CD4-positive, alpha-beta T cell treated with Interleukin-17A for 1 hour (primary cell): ENCODE measurements around the gene LRRC36.
A peak's percentile ranks its signal among the peaks of the same experiment; 100 is the strongest.

Source experiments
- DNase-seq: peaks from one replicate; pipeline ENCODE4 v3.0.0-alpha.2; 2020

Gene LRRC36

GRCh38 chr16:67326472-67327309 is at the start of gene LRRC36, which contains the start of gene KCTD19:
Gene LRRC36, plus strand, starts transcription at chr16:67326815. Its CDS starts 48 bp downstream, at chr16:67326863.
Gene KCTD19, minus strand, starts transcription at chr16:67326741. Its CDS starts 34 bp downstream, at chr16:67326707.
- peak; percentile 65 for DNase-seq

- no peak for DNase-seq
Measured at GRCh38 chr16:67277294-67277998, 49.2 kb upstream of the LRRC36 start.

GRCh38 chr16:67277999-67278772 is 48.4 kb upstream of the LRRC36 start:
- DNase-seq, result no peak

GRCh38 chr16:67278773-67279295 is 47.8 kb upstream of the LRRC36 start:
- DNase-seq, result peak; percentile 46

- DNase-seq, result peak; percentile 85
Measured at GRCh38 chr16:67279296-67280089, 47.1 kb upstream of the LRRC36 start, which contains the start of gene PLEKHG4. Gene PLEKHG4, plus strand, starts transcription at chr16:67279532. Its CDS starts 513 bp downstream, at chr16:67280045.

- no peak for DNase-seq
Measured at GRCh38 chr16:67280090-67281015, 46.3 kb upstream of the LRRC36 start.

- no peak for DNase-seq
Measured at GRCh38 chr16:67281536-67282446, 44.8 kb upstream of the LRRC36 start.

- no peak for DNase-seq
Measured at GRCh38 chr16:67282447-67282805, 44.2 kb upstream of the LRRC36 start.

- no peak for DNase-seq
Measured at GRCh38 chr16:67283039-67283825, 43.4 kb upstream of the LRRC36 start.

GRCh38 chr16:67283826-67284555 is 42.6 kb upstream of the LRRC36 start:
- DNase-seq, result no peak

- DNase-seq, result no peak
Measured at GRCh38 chr16:67284699-67285646, 41.6 kb upstream of the LRRC36 start.

GRCh38 chr16:67286441-67287235 is 40.0 kb upstream of the LRRC36 start:
- no peak for DNase-seq

GRCh38 chr16:67287960-67288359 is 38.7 kb upstream of the LRRC36 start:
- no peak for DNase-seq

- DNase-seq, result no peak
Measured at GRCh38 chr16:67291461-67291860, 35.2 kb upstream of the LRRC36 start.

- no peak for DNase-seq
Measured at GRCh38 chr16:67294171-67294757, 32.4 kb upstream of the LRRC36 start.

- DNase-seq, result no peak
Measured at GRCh38 chr16:67294938-67295361, 31.7 kb upstream of the LRRC36 start.
